Suprapubic skin (tissue), 4 donors: ENCODE results near the gene RNPC3.

Experiments
- POLR2A ChIP-seq, 2 donors: fragments of 450-650 bp; IDR thresholded peaks; one replicate each; pipeline ENCODE4 v1.6.1; 2017; ENCODE audit warnings: antibody characterized with exemption in 2 of 2, mild to moderate bottlenecking in 2 of 2, moderate library complexity in 2 of 2
- POLR2AphosphoS5 ChIP-seq, 3 donors: sonication (generic); formaldehyde crosslinking; IDR thresholded peaks; one replicate each; pipeline ENCODE4 v1.6.1; 2017; ENCODE audit warnings: antibody characterized with exemption in 3 of 3
- TF ChIP-seq, protein P1 (sequence below), 2 donors: fragments of 200-600 bp in 1 of 2; fragments of 450-650 bp in 1 of 2; sonication (generic) in 1 of 2; IDR thresholded peaks; one replicate each; pipeline ENCODE4 v1.5.1; 2016 to 2019; ENCODE audit warnings: antibody characterized with exemption in 2 of 2, mild to moderate bottlenecking in 1 of 2, moderate library complexity in 1 of 2

DNA sequence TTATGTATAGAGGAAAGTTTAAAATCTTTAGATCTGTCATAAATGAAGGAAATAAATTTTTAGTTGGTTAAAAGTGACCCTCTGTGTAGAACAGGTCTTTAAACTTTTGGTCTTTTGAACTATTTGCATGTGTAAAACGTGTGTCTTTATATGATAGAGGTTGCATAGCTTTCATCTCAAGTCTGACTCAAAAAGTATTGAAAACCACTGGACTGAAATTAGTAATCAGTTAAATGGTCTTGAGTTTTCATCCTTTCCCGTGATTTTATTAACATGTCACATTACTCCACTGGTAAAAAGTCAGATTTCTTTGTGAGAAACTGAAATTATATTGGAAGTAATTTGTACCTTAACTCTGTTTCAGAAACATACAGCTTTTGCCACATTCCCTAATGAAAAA lies 1.8 kb downstream of the RNPC3 start:
- TF ChIP-seq, protein P1, sequence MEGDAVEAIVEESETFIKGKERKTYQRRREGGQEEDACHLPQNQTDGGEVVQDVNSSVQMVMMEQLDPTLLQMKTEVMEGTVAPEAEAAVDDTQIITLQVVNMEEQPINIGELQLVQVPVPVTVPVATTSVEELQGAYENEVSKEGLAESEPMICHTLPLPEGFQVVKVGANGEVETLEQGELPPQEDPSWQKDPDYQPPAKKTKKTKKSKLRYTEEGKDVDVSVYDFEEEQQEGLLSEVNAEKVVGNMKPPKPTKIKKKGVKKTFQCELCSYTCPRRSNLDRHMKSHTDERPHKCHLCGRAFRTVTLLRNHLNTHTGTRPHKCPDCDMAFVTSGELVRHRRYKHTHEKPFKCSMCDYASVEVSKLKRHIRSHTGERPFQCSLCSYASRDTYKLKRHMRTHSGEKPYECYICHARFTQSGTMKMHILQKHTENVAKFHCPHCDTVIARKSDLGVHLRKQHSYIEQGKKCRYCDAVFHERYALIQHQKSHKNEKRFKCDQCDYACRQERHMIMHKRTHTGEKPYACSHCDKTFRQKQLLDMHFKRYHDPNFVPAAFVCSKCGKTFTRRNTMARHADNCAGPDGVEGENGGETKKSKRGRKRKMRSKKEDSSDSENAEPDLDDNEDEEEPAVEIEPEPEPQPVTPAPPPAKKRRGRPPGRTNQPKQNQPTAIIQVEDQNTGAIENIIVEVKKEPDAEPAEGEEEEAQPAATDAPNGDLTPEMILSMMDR (IDR thresholded peaks at IDR 0.05): no peak
- TF ChIP-seq POLR2AphosphoS5 (IDR thresholded peaks at IDR 0.05) (no peak), POLR2A (IDR thresholded peaks at IDR 0.05) (no peak)
